GM18867 (cell line): ENCODE results near the gene FARP2.
"Not testable (repeated sequence)": the region's sequence is repeated elsewhere in the genome, so short reads cannot be mapped to it uniquely, and the experiment has no call there.

ENCODE experiments used
- ATAC-seq: cut with Tn5 transposase; IDR thresholded peaks from one replicate; pipeline ENCODE4 v1.9.1; 2021; ENCODE audit warnings: mild to moderate bottlenecking, moderate library complexity; ENCODE audit not compliant: unreplicated experiment

The FARP2 gene

DNA sequence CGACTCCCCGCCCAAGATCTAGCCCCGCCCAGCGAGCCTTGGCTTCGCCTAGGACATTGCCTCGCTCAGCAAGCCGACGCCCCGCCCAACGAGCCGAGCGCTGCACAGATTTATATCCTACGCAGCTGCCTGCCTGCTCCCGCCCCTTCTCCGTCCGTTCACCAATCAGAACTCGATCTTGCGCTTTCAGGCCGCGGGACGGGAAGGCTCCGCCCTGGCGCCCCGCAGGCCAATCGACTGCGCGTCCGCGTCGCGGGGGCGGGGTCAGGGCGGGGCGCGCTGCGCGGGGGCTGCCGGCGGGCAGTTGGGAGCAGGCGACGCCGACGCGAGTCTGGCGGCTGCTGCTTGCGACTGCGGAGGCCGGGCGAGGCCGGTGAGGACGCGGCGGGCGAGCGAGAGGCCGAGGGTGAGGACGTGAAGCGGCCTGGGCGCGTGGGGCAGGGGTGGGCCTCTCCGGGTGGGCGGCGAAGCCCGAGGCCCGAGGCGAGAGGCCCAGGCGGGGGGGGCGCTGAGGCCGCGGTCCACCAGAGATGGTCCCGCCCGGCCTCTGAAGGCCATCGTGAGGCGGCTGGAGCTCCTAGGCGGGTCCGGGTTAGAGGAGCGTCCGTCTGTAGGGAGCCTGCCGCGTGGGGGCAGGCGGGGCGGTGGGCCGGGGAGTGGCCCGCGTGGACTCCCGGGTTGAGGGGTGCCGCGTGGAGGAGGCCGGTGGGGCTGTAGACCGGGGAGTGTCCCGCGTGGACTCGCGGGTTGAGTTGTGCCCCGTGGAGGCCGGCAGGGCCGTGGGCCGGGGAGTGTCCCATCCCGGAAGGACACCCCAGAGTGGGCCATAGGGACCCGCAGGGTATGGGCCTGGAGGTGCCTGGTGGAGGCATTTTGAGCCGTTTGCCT, at the start of gene FARP2:
Gene FARP2 (plus strand): TSS at position 303 of the 888 bp plus-strand sequence. CDS start 16,823 bp downstream, outside the sequence.
- ATAC-seq, result peak; percentile 75

DNA sequence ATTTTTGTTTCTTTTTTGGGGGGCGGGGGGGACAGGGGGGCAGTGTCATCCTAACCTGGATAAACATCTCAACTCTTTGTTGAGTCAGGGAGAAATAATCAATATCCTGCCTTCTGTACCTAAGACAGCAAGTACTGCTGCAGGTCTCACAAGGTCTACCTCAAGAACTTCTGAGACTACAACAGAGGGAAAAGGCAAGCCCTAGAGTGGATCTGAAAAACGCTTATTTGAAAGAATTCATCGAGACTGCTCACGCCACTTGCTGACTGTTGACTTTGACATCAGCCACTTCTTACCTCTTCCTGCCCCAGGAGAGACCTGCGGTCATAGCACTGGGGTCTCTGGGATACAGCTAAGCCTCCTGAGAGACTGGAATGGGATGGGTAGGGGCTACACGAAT, 49.0 kb upstream of the FARP2 start:
- ATAC-seq, result no peak

- ATAC-seq, result no peak
Measured at GRCh38 chr2:241308267-241308666, 47.8 kb upstream of the FARP2 start.

DNA sequence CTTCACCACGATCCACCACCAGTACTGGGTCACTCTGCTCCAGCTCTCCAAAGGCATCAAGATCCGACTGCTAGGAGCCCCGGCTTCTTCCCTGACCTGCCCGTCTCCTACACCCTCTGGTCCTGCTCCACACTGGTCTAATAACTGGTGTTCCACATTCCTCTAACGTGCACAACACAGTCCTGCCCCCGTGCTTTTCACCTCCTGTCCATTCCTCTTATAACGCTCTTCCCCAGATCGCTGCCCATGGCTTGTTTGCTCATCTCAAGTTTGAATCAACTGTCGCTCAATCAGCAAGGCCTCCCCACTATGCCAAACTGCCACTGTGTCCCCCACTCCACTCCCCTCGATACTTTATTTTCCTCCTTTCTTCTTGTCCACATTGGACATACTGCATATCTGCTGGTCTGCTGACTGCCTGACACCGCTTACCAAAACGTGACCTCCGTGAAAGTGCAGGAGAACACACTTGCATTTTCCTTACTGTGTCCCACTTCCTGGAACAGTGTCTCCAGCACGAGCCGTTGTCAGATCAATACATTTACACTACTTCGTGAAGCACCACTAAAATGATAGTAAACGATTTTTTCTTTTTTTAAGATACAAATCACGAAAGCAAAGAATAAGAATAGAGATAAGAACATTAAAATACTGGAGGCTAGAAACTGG, 47.1 kb upstream of the FARP2 start:
- no peak for ATAC-seq

- peak; percentile 43 for ATAC-seq
Measured at GRCh38 chr2:241309684-241310117, 46.4 kb upstream of the FARP2 start.

DNA sequence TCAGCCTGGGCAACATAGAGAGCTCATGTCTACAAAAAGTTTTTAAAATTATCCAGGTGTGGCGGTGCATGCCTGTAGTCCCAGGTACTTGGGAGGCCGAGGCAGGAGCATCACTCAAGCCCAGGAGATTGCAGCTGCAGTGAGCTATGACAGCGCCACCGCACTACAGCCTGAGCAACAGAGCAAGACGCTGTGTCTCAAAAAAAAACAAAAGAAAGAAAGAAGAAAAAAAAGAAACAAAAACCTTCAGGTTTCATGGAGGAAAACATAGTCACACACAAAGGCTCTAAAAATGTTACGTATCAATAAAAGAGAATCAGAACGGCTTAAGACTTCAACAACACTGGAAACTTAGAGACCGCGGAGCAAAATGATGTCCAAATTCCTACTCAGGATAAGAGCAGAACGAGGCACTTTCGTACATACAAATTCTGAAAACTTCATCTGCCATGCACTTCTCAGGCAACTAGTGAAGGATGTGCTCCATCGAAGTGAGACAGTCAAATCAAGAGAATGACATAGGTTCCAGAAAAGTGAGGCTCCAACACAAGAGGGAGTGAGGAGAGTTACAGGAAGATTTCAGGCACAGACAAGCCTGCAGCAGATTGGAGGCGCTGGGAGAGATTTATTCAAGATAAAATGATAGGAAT, 45.0 kb upstream of the FARP2 start:
- ATAC-seq, result no peak

GRCh38 chr2:241312082-241312481, 44.0 kb upstream of the FARP2 start:
- no peak for ATAC-seq

- no peak for ATAC-seq
Measured at GRCh38 chr2:241313543-241314095, 42.5 kb upstream of the FARP2 start.

DNA sequence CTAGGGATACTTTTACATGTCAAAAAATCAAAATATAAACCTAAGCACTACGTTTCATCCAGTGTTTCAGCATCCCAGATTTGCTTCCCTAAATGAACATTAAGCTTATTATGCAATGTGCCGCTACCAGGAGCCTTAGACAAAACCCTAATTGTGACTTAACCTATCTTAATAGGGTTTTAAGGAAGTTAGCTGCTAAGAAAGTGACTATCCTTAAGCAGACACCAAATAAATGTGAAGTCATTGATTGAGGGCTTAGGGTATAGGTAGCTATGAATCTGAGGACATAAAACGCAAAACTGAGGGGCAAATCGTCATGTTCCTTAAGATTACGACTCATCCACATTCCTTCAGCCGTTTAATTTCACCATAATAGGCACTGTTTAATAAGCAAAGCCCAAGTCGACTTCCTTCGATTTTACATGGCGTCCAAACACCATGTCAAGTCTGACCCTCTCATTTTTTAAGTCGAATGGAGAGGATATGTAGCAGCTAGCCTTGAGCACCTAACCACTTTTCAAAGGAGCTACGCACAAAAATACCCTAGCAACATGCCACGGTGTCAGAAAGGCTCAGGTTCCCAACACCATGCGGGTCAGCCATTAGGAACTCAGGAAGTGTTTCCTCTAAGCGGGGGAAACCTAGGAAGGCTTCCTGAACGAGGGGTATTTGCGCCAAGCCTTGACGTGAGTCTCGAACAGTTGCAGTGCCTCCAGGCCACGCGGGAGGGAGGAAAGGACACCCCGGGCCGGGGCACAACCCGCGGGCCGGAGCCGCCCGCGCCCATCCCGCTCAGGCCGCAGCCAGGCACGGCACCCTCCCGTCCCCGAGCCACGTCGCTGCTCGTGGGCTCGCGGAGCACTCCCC, 41.6 kb upstream of the FARP2 start:
- ATAC-seq, result no peak

- ATAC-seq, result peak; percentile 73
Measured at GRCh38 chr2:241315093-241315878, 40.8 kb upstream of the FARP2 start, which contains the start of gene HDLBP. HDLBP (minus strand) TSS chr2:241315672; CDS start chr2:241266869, 48,803 bp downstream.

GRCh38 chr2:241315879-241316631, 40.0 kb upstream of the FARP2 start, which contains the start of gene SEPTIN2:
SEPTIN2 (plus strand) TSS chr2:241315925; CDS start chr2:241324233, 8,308 bp downstream.
- ATAC-seq, result peak; percentile 40

- ATAC-seq, result no peak
Measured at GRCh38 chr2:241316825-241317224, 39.3 kb upstream of the FARP2 start.

GRCh38 chr2:241317391-241317790, 38.7 kb upstream of the FARP2 start:
- no peak for ATAC-seq

DNA sequence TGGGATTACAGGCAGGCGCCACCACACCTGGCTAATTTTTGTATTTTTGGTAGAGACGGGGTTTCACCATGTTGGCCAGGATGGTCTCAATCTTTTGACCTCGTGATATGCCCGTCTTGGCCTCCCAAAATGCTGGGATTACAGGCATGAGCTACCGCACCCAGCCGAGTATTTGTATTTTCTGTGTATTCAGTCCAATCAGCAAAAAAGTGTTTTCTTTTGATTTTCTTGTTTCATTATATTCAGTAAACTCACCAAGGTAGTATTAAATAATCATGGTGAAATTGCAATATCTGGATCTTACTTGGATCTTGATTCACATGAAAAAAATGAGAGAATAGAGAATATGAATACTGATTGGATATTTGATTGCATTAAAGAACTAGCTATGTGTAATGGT, 37.3 kb upstream of the FARP2 start:
- not testable (repeated sequence) for ATAC-seq

- ATAC-seq, result no peak
Measured at GRCh38 chr2:241320394-241320793, 35.7 kb upstream of the FARP2 start.

DNA sequence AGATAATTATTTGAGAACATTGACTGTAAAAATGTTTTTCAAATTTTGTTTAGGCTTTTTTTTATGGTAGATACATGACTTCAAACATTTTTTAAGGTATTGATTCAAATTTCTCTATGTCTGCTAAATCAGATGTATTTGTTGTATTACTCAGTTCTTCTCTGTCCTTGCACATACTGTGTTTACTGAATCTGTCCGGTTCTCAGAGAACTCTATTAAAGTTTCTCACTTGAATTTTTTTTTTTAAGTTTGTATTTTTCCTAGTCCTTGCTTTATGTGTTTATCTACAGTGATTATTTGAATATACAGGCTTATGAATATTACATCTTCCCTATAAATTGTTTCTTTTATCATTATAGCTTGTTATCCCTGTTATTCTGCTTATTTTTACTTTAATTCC, 35.1 kb upstream of the FARP2 start:
- ATAC-seq, result no peak

GRCh38 chr2:241321886-241322285, 34.2 kb upstream of the FARP2 start:
- no peak for ATAC-seq

GRCh38 chr2:241323778-241324177, 32.3 kb upstream of the FARP2 start:
- no peak for ATAC-seq

- ATAC-seq, result no peak
Measured at GRCh38 chr2:241324775-241325174, 31.3 kb upstream of the FARP2 start.
